ENCODE measurements around the gene LAMB2. TPM values are rescaled to one million over a fixed set of nuclear protein-coding genes. Genes with fewer than 3 reads are reported as not detected.

The LAMB2 gene
- polyA plus RNA-seq, 4 donors: 365 to 447 (median 387) TPM

GRCh38 chr3:49161808-49162530 lies 29.1 kb upstream of the LAMB2 start:
- no peak for DNase-seq (ENCODE audit: low read depth in 4 of 4, low spot score in 3 of 4)

- no peak for DNase-seq (ENCODE audit: low read depth in 4 of 4, low spot score in 3 of 4)
Observed at GRCh38 chr3:49161197-49161596, 28.3 kb upstream of the LAMB2 start.

- no peak for DNase-seq (ENCODE audit: low read depth in 4 of 4, low spot score in 3 of 4)
Observed at GRCh38 chr3:49158792-49159191, 25.9 kb upstream of the LAMB2 start.

GRCh38 chr3:49158103-49158709 lies 25.4 kb upstream of the LAMB2 start:
- no peak for DNase-seq (ENCODE audit: low read depth in 4 of 4, low spot score in 3 of 4)

DNA sequence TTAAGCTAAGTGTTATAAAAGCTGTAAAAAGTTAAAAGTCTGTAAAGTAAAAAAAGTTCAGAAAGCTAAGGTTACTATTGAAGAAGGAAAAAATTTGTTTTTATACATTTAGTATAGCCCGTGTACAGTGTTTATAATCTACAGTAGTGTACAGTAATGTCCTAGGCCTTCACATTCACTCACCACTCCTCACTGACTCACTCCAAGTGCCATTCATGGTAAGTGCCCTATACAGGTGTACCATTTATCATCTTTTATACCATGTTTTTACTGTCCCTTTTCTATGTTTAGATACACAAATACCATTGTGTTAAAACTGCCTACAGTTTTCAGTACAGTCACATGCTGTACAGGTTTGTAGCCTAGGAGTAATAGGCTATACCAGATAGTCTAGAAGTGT lies 24.4 kb upstream of the LAMB2 start:
- DNase-seq (ENCODE audit: low read depth in 4 of 4, low spot score in 3 of 4): no peak

- DNase-seq (ENCODE audit: low read depth in 4 of 4, low spot score in 3 of 4): no peak
Observed at GRCh38 chr3:49153349-49153912, 20.6 kb upstream of the LAMB2 start.

- no peak for DNase-seq (ENCODE audit: low read depth in 4 of 4, low spot score in 3 of 4)
Observed at GRCh38 chr3:49151610-49152009, 18.8 kb upstream of the LAMB2 start.

GRCh38 chr3:49148159-49148558 lies 15.3 kb upstream of the LAMB2 start:
- DNase-seq (ENCODE audit: low read depth in 4 of 4, low spot score in 3 of 4): no peak

DNA sequence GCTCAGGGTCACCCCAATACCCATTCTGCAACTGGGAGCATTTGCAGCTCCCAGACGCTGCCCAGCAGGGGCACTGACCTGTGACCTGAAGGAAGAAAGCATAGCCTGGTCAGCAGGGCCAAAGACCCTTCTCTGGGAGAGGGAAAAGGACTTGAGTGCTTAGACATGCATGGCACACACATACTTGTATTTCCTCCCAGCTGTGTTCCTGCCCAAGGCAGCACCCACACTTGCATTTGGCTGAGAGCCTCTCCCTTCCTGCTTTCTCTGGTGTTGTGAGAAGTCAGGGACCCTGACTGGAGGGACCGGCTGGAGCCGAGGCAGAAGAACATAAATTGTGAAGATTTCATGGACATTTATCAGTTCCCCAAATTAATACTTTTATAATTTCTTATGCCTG lies 7.2 kb upstream of the LAMB2 start:
- DNase-seq (ENCODE audit: low read depth in 4 of 4, low spot score in 3 of 4): no peak

GRCh38 chr3:49135499-49135898 lies 2.6 kb upstream of the LAMB2 start:
- no peak for DNase-seq (ENCODE audit: low read depth in 4 of 4, low spot score in 3 of 4)

DNA sequence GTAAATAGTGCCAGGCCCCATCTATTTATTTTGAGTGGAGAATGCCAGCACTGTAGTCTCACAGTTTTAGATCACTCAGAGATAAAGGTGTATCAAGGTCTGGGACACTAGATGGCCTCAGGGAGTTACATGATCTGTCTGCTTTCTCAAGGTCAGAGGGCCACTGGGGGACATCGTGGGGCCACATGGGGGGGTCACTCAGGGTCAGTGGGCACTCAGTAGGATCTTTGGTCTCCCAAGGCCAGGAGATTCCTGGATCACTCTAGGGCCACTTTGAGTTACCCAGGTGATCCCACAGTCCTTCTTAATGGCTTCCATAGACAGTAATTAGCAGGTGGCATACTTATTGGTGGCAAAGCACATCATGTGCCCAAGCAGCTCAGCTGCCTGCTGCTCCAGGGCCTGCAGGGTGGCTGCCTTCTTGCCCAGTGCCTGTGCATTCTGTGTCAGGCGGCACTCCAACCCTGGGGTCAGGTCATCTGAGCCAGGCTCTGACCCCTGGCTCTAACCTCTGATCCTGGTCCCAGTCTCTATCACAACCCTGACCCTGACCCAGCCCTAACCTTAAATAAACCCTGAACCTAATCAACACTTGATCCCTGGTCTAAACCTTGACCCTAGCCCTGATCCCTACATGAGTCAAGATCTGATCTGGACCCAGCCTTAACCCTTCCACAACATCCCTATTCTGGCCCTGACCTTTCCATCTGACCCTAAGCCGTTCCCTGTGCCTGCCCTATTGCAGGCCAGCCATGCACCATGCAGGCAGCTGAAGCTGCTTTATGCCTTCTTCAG lies 1.8 kb upstream of the LAMB2 start:
- no peak for DNase-seq (ENCODE audit: low read depth in 4 of 4, low spot score in 3 of 4)

DNA sequence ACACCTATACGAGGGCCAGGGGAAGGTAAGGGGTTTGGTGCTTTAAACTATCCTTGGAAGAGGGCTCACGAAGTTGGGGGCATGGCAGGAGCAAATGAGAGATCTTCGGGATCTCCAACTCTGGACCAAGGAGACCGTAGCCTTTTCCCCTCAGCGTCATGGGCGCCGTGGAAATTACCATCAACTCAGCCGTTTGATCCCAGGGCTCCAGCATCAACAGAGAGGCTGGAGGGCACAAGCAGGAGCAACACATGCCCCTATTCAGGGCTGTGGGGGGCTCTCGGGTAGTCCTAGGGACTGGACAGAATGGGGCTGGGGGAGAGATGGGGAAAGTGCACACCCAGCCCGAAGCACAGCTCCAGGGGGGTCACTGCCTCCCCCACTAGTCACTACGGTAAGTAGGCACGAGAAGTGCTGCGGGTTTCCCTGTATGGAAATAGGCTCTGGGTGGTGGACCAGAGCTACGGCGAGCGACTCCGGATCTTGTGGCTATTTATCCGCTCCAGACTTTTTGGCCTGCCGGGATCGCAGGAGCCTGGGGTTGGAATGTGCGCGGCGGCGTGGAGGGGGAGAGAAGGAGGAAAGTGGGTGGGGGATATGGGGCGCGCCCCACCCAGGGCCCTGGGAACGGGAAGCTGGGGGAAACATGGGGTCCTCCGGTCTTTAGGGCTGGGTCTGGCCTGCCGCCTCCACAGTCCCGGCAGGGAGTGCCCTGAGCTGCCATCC lies 539 bp upstream of the LAMB2 start:
- peak; percentile 78 to 88 (median 83) for DNase-seq (ENCODE audit: low read depth in 4 of 4, low spot score in 3 of 4)

DNA sequence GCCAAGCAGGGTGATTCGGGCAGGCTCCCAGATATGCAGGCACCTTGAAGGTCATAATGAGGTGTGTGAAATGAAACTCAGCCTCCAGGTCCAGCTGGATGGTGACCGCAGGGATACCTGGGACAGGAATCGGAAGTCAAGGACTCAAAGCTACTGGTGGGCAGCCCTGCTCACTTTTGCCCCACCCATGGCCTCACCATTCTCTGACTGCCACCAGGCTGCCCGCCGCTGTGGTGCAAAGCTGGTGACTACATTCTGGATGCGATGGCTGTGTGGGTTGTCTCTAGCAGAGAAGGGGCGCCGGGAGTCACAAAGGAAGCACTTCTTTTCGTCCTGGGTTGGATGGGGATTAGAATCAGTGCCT lies 795 bp downstream of the LAMB2 start:
- no peak for DNase-seq (ENCODE audit: low read depth in 4 of 4, low spot score in 3 of 4)

DNA sequence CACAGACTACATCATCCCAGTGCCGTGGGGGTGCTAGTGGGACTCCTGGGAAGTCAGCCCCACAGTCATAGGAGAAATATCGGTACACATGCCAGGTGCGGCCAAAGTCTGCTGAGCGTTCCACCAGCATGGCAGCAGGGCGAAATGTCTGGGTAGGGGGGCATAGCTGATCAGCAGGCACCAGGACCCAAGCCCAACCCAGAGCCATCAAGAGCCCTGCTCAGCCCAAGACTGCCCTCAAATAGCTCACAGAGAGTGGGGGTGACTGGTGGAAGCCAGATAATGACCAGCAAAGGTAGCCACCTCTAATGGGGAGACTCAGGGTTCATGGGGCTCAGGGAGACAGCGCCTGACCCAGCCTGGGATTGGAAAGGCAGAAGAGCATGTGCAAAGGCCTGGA lies 1.3 kb downstream of the LAMB2 start:
- DNase-seq (ENCODE audit: low read depth in 4 of 4, low spot score in 3 of 4): no peak

- DNase-seq (ENCODE audit: low read depth in 4 of 4, low spot score in 3 of 4): no peak
Observed at GRCh38 chr3:49131040-49131439, 1.8 kb downstream of the LAMB2 start.

DNA sequence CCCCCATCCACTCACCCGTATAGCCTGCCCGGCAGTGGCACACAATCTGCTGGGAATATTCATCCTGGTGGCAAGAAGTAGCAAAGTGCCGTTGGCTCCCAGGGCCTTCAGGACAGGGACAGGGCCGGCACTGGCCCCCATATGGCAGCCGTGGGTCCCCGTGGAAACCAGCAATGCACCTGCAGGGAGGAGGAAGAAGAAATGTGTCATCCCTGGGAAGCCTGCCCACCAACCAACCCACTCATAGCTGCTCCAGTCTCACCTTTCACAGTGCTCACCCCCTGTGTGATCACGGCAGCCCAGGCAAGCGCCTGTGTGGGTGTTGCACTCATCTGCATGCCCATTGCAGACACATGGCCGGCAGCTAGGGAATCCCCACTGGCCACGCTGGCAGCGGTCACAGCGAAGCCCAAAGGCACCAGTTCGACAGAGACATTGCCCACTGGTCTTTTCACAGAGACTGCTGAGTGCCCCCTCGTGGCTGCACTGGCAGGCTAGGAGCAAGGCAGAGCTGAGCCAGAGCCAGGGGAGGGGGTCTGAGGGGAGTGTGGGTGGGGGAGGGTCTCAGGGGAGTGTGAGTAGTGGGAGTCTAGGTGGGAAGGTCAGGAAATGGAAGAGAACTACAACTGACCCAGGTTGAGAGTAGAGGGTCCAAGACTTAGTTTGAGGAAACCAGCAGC lies 7.7 kb downstream of the LAMB2 start:
- DNase-seq (ENCODE audit: low read depth in 4 of 4, low spot score in 3 of 4): no peak

- DNase-seq (ENCODE audit: low read depth in 4 of 4, low spot score in 3 of 4): no peak
Observed at GRCh38 chr3:49124203-49124602, 8.6 kb downstream of the LAMB2 start.

GRCh38 chr3:49123687-49124086 lies 9.2 kb downstream of the LAMB2 start:
- DNase-seq (ENCODE audit: low read depth in 4 of 4, low spot score in 3 of 4): no peak

GRCh38 chr3:49122886-49123545 lies 9.8 kb downstream of the LAMB2 start:
- no peak for DNase-seq (ENCODE audit: low read depth in 4 of 4, low spot score in 3 of 4)

- DNase-seq (ENCODE audit: low read depth in 4 of 4, low spot score in 3 of 4): no peak
Observed at GRCh38 chr3:49122451-49122850, 10.4 kb downstream of the LAMB2 start.
